Choroid plexus epithelial cell (primary cell): ENCODE results near the gene ABO.
"Not testable (repeated sequence)": the region's sequence is repeated elsewhere in the genome, so short reads cannot be mapped to it uniquely, and the experiment has no call there.

ENCODE experiments used
- DNase-seq: peaks from one replicate; pipeline ENCODE4 v3.0.0-alpha.2; 2010; ENCODE audit warnings: low read depth
- H3K4me3 ChIP-seq: 2 replicates; pipeline ENCODE4 v1.5.1; 2011; ENCODE audit warnings: low read depth, mild to moderate bottlenecking, control low read depth, low read length, moderate library complexity
- TF ChIP-seq, protein P1 (sequence below): conservative IDR thresholded peaks from 2 replicates; pipeline ENCODE4 v1.5.1; 2011; ENCODE audit warnings: low read depth, mild to moderate bottlenecking, control low read depth, inconsistent platforms, low read length, moderate library complexity

The ABO gene

GRCh38 chr9:133210202-133210532 lies 64.8 kb downstream of the ABO start:
- no peak overlapping the region for H3K4me3 ChIP-seq
- TF ChIP-seq, protein P1, sequence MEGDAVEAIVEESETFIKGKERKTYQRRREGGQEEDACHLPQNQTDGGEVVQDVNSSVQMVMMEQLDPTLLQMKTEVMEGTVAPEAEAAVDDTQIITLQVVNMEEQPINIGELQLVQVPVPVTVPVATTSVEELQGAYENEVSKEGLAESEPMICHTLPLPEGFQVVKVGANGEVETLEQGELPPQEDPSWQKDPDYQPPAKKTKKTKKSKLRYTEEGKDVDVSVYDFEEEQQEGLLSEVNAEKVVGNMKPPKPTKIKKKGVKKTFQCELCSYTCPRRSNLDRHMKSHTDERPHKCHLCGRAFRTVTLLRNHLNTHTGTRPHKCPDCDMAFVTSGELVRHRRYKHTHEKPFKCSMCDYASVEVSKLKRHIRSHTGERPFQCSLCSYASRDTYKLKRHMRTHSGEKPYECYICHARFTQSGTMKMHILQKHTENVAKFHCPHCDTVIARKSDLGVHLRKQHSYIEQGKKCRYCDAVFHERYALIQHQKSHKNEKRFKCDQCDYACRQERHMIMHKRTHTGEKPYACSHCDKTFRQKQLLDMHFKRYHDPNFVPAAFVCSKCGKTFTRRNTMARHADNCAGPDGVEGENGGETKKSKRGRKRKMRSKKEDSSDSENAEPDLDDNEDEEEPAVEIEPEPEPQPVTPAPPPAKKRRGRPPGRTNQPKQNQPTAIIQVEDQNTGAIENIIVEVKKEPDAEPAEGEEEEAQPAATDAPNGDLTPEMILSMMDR = no peak
- DNase-seq = no peak

- DNase-seq, H3K4me3 ChIP-seq: not testable (repeated sequence)
Measured at GRCh38 chr9:133209327-133210201, 65.4 kb downstream of the ABO start.

DNA sequence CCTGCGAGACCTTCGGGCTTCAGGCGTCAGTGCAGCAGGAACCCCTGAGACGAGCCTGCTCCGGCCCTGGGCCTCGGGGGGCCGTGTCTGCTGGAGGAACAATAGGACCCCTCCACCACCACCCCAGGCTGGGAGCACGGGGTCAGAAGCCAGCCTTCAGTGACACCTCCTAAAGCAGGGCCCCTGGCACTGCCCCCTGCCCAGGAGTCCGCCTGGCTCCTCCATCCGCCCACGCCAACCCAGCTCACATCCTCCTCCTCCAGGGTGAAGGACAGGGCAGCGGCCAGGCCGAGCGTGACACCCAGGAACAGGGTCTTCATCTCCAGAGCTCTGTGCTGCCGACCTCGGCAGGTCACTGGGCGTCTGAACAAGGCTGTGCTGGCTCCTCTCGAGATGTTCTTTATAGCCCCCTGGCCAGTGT lies 66.1 kb downstream of the ABO start, which contains the start of gene OBP2B:
OBP2B (minus strand) TSS at position 371 of the 421 bp plus-strand sequence; CDS start at position 320, 51 bp downstream.
- not testable (repeated sequence) for H3K4me3 ChIP-seq, DNase-seq

DNA sequence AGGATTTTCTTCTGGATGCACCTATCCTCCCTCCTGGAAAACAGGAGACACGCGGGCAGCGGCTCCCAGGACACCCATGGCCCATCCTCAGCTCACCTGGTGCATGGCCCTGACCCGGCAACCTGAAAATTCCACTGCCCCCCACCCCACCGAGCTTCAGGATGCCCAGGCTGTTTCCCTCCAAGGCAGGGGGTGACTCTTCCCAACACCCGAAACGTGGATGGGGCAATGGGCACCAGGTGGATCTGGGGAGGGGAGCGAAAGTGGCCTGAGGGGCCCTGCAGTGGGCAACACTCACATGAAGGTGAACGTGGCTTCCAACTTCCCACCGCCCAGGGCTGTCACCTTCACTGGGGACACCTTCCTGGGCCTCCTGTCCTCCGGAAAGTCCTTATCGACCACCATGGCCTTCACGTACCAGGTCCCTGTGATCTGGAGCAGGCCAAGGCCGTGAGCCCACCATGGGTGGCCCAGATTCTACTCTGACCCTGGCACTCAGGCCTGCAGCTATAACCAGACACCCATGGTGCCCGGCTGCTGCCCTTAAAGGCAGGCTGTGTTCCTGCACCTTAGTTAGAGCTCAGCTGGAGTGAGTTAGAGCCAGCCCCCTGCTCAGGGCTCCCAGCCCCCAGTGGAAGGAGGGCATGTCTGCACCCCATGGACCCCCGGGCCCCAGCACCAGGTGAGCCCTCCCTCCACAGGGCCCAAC lies 66.7 kb downstream of the ABO start:
- not testable (repeated sequence) for H3K4me3 ChIP-seq, DNase-seq

DNA sequence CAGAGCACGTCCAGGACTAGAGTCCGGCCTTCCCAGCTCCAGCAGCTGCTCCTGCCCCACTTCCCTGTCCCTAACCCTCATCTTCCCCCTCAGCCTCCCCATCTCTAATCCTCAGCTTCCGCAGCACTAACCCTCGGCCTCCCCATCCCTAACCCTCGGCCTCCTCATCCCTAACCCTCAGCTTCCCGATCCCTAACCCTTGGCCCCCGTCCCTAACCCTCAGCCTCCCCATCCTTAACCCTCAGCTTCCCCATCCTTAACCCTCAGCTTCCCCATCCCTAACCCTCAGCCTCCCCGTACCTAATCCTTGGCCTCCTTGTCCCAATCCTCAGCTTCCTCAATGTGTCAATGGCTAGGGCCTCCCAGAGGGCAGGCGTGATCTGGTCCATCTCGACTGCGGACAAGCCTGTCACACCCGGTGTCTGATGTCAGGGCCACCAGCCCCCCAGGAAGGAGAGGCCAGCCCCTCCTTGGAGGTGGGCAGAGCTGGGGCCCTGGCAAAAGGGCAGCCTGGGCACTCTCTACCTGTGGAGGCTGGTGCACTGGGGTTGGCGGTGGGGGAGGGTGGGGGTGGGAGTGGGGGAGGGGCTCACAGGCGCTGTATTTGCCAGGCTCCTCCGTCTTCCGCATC lies 67.3 kb downstream of the ABO start:
- DNase-seq = no peak
- H3K4me3 ChIP-seq = no peak overlapping the region
- TF ChIP-seq, protein P1 = no peak

- DNase-seq = no peak
- TF ChIP-seq, protein P1 = no peak
- H3K4me3 ChIP-seq = no peak overlapping the region
Measured at GRCh38 chr9:133207021-133207531, 67.9 kb downstream of the ABO start.

DNA sequence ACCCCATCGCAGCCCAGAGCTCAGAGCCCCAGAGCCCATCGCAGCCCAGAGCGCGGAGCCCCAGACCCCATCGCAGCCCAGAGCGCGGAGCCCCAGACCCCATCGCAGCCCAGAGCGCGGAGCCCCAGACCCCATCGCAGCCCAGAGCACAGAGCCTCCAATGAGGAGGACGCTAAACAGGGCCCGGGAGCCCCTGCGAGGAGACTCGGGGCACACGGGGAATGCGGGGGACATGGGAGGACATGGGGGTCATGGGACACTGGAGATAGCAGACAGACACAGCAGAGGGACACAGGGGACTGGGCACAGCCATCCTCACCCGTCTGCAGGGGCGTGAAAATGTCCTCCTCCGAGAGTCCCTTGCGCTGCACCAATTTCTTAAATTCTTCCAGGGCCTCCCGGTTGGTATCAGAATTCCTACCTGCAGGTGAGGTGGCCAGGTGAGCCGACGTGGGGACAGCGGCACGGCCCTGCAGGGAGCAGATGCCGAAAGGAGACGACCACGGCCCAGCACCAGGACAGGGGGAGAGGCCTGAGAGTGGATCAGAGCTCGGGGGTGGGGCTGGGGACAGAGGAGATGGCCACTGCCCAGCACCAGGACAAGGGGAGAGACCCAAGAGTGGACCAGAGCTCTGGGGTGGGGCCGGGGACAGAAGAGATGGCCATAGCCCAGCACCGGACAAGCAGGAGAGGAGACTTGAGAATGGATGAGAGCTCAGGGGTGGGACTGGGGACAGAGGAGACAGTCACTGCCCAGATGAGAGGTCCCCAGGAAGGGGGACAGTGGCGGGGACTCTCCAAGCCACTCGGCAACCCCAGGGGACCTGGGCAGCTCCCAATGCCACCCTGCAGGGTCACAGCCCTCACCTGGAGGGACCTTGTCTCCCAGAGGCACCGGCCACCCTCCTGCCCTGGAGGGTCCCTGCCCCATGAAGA lies 68.7 kb downstream of the ABO start:
- TF ChIP-seq, protein P1 = no peak
- DNase-seq = no peak
- H3K4me3 ChIP-seq = no peak overlapping the region

- H3K4me3 ChIP-seq, DNase-seq: not testable (repeated sequence)
Measured at GRCh38 chr9:133205481-133205887, 69.5 kb downstream of the ABO start.
